OCI-LY1 (cell line): ENCODE data around the gene WDR72.

Experiments
- H2AFZ ChIP-seq: fragments of 200-600 bp; sonication (generic), shearing (Covaris generic); 2 replicates; pipeline ENCODE4 v1.6.0; 2014; ENCODE audit warnings: antibody characterized with exemption, mild to moderate bottlenecking, low read length
- H3F3A ChIP-seq: fragments of 200-600 bp; sonication (generic), shearing (Covaris generic); 2 replicates; pipeline ENCODE4 v1.6.0; 2014; ENCODE audit warnings: mild to moderate bottlenecking, antibody characterized with exemption, low read length, moderate library complexity; ENCODE audit not compliant: insufficient read depth
- H3K27ac ChIP-seq: fragments of 200-600 bp; sonication (generic); 2 replicates; pipeline ENCODE4 v1.5.1; 2014; ENCODE audit warnings: low read length, mixed run types, mild to moderate bottlenecking, low read depth; ENCODE audit not compliant: poor library complexity, severe bottlenecking
- H3K27me3 ChIP-seq: fragments of 200-600 bp; sonication (generic); 2 replicates; pipeline ENCODE4 v1.6.0; 2014; ENCODE audit warnings: antibody characterized with exemption, mild to moderate bottlenecking, low read length, moderate library complexity; ENCODE audit not compliant: insufficient read depth
- H3K36me3 ChIP-seq: fragments of 200-600 bp; sonication (generic); 2 replicates; pipeline ENCODE4 v1.6.1; 2014; ENCODE audit warnings: mild to moderate bottlenecking, antibody characterized with exemption, low read length, moderate library complexity, mixed read lengths; ENCODE audit not compliant: insufficient read depth
- H3K4me1 ChIP-seq: fragments of 200-600 bp; sonication (generic); 2 replicates; pipeline ENCODE4 v1.5.1; 2014; ENCODE audit warnings: mild to moderate bottlenecking, low read length, moderate library complexity; ENCODE audit not compliant: insufficient read depth, severe bottlenecking
- H3K4me2 ChIP-seq: fragments of 200-600 bp; sonication (generic), shearing (Covaris generic); 2 replicates; pipeline ENCODE4 v1.6.1; 2014; ENCODE audit warnings: low read length
- H3K4me3 ChIP-seq: fragments of 200-600 bp; sonication (generic); 2 replicates; pipeline ENCODE4 v1.5.1; 2014; ENCODE audit warnings: low read length, low read depth, mild to moderate bottlenecking, mixed read lengths; ENCODE audit not compliant: poor library complexity, severe bottlenecking
- H3K79me2 ChIP-seq: fragments of 200-600 bp; shearing (Covaris generic); 2 replicates; pipeline ENCODE4 v1.6.1; 2016; ENCODE audit warnings: mixed run types, low read length, mixed read lengths; ENCODE audit not compliant: insufficient read depth
- H3K9ac ChIP-seq: fragments of 200-600 bp; sonication (generic), shearing (Covaris generic); 2 replicates; pipeline ENCODE4 v1.6.1; 2014; ENCODE audit warnings: mild to moderate bottlenecking, low read length, mixed read lengths
- H3K9me2 ChIP-seq: fragments of 200-600 bp; sonication (generic), shearing (Covaris generic); 2 replicates; pipeline ENCODE4 v1.6.1; 2014; ENCODE audit warnings: low read depth, mild to moderate bottlenecking, low read length, mixed read lengths
- H3K9me3 ChIP-seq: fragments of 200-600 bp; shearing (Covaris generic); 2 replicates; pipeline ENCODE4 v1.6.1; 2014; ENCODE audit warnings: low read length, mixed read lengths
- H4K20me1 ChIP-seq: fragments of 200-600 bp; sonication (generic), shearing (Covaris generic); 2 replicates; pipeline ENCODE4 v1.6.0; 2016; ENCODE audit warnings: mild to moderate bottlenecking, low read length; ENCODE audit not compliant: insufficient read depth
- CTCF ChIP-seq: fragments of 200-600 bp; sonication (generic), shearing (Covaris generic); IDR thresholded peaks from 2 replicates; pipeline ENCODE4 v1.5.1; 2017; ENCODE audit warnings: mild to moderate bottlenecking, antibody characterized with exemption, low read length, moderate library complexity, mixed read lengths
- EZH2 ChIP-seq: fragments of 200-600 bp; sonication (generic), shearing (Covaris generic); IDR thresholded peaks from 2 replicates; pipeline ENCODE4 v1.8.0; 2017; ENCODE audit warnings: borderline replicate concordance, mixed run types, mild to moderate bottlenecking, antibody characterized with exemption, low read length, moderate library complexity, mixed read lengths

WDR72 gene

DNA sequence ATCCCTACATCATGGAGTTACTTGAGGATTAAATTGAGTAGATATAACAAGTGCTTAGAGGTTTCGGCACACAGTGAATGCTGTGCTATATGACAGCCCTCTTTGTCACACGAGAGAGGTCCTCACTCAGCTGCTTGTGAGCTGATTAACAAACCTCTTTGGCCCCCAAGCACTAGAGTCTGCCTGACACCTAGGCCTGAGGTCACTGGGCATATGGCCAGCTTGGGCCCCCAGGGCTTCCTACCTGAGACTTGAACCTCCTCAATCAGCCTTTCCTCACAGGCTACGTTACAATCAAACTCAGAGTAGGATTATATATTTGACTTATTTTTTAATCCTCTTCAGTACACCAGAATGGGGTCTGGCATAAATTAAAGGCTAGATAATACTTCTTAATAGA, 88.8 kb downstream of the WDR72 start:
- Histone ChIP-seq H3K4me2 (no peak overlapping the region), H3K9me2 (no peaks in the 10 kb centered on the region), H3K9me3 (no peaks in the 10 kb centered on the region), H3K4me1 (no peaks in the 10 kb centered on the region), H4K20me1 (no peaks in the 10 kb centered on the region), H3F3A (no peaks in the 10 kb centered on the region), H3K4me3 (no peak overlapping the region), H3K36me3 (no peaks in the 10 kb centered on the region), H3K27ac (no peak overlapping the region), H2AFZ (no peak overlapping the region), H3K79me2 (no peaks in the 10 kb centered on the region), H3K27me3 (no peaks in the 10 kb centered on the region), H3K9ac (no peak overlapping the region)
- TF ChIP-seq CTCF (no peak), EZH2 (no peak)

DNA sequence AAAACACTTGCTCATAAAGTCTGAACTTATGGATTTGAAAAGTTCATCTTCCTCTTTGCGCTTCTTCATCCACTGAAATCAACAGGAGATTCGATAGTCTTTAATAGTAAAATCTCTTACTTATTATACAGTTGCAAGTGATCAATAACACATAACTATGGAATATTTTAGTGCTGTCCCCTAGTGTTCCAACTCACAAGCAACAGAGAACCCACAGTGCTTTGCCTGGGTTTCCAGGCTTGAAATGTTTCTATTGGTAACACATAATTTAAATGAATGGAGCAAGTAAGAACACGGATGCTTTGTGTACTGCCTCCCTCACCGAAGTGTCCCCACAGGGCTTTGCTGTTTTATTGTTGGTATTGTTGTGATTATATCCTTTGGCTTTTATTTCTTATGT, 93.5 kb downstream of the WDR72 start:
- Histone ChIP-seq H3K4me3 (no peak overlapping the region), H3K9me3 (no peaks in the 10 kb centered on the region), H3K4me1 (no peaks in the 10 kb centered on the region), H3F3A (no peaks in the 10 kb centered on the region), H3K27me3 (no peaks in the 10 kb centered on the region), H3K79me2 (no peaks in the 10 kb centered on the region), H3K9me2 (no peaks in the 10 kb centered on the region), H3K9ac (no peak overlapping the region), H3K27ac (no peak overlapping the region), H3K36me3 (no peaks in the 10 kb centered on the region), H3K4me2 (no peak overlapping the region), H2AFZ (no peak overlapping the region), H4K20me1 (no peaks in the 10 kb centered on the region)
- TF ChIP-seq EZH2: no peak
- TF ChIP-seq CTCF: no peak

- Histone ChIP-seq H3K79me2 (no peaks in the 10 kb centered on the region), H3K27ac (no peak overlapping the region), H3K9me3 (no peaks in the 10 kb centered on the region), H3K4me3 (no peak overlapping the region), H3K27me3 (no peaks in the 10 kb centered on the region), H3F3A (no peaks in the 10 kb centered on the region), H3K4me1 (no peaks in the 10 kb centered on the region), H3K36me3 (no peaks in the 10 kb centered on the region), H4K20me1 (no peaks in the 10 kb centered on the region), H3K4me2 (no peak overlapping the region), H3K9me2 (no peaks in the 10 kb centered on the region), H2AFZ (no peak overlapping the region), H3K9ac (no peak overlapping the region)
- TF ChIP-seq CTCF: no peak
- no peak for TF ChIP-seq EZH2
Measured at GRCh38 chr15:53658827-53659555, 100.5 kb downstream of the WDR72 start.
